Measurements from ENCODE around the gene ACOX2.

ACOX2 gene

GRCh38 chr3:58474348-58474911, 62.6 kb downstream of the ACOX2 start:
- no peak for DNase-seq (ENCODE audit: low read depth)

- DNase-seq (ENCODE audit: low read depth) = no peak
These were observed 63.7 kb downstream of the ACOX2 start for GRCh38 chr3:58473275-58473674.

- DNase-seq (ENCODE audit: low read depth) = peak; percentile 71
These were observed 65.7 kb downstream of the ACOX2 start for GRCh38 chr3:58471025-58471887.

DNA sequence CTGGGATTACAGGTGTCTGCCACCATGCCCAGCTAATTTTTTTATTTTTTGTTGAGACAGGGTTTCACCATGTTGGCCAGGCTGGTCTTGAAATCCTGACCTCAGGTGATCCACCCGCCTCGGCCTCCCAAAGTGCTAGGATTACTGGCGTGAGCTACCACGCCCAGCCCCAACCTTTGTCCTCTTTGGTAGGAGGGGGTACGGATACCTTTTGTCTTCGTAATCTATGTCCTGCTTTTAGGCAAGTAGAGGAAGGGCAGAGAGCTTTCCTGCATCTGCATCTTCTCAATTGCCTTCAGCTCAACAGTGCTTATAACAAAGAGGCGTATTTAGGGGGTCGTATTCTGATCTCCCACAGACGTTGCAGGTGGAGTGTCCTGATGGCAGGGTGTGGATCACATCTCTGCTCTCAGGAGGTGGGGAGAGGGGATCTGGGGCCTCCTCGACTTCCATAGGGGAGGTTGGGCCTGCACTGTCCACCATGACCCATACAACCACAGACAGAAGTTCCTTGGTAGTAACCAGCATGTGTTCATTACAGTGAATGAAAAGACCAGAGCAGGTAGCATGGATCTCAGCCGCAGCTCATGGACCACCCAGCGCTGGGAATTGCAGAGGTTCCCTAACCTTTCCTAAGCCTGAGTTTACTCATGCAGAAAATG, 66.5 kb downstream of the ACOX2 start:
- no peak for DNase-seq (ENCODE audit: low read depth)

- DNase-seq (ENCODE audit: low read depth) = no peak
These were observed 67.9 kb downstream of the ACOX2 start for GRCh38 chr3:58469096-58469495.

GRCh38 chr3:58466899-58467563, 70.0 kb downstream of the ACOX2 start:
- no peak for DNase-seq (ENCODE audit: low read depth)

DNA sequence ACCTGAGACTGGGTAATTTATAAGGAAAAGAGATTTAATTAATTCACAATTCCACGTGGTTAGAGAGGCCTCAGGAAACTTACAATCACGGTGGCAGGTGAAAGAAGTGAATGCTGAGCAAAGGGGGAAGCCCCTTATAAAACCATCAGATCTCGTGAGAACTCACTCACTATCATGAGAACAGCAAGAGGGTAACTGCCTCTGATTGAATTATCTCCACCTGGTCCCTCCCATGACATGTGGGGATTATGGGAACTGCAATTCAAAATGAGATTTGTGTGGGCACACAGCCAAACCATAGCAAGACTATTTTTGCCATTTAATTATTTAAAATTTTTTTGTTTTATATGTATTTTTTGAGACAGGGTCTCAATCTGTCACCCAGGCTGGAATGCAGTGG, 72.1 kb downstream of the ACOX2 start:
- no peak for DNase-seq (ENCODE audit: low read depth)

DNA sequence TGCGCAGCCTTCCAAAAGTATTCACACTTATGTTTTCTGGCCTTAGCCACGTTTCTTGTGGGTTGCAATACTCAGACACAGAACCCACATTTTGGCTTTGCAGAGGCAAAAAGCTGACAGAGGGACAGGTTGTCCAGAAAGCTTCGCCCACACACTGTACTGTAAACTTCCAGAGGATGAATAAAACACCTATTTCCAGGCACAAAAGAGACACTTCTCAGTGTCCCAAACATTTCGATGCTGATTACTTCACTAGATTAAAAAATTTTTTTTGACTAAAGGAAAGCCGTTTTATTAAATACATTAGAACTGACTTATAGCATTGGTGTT, 73.1 kb downstream of the ACOX2 start:
- no peak for DNase-seq (ENCODE audit: low read depth)

- DNase-seq (ENCODE audit: low read depth) = peak; percentile 76
These were observed 73.6 kb downstream of the ACOX2 start for GRCh38 chr3:58463181-58463941.

GRCh38 chr3:58462829-58463180, 74.2 kb downstream of the ACOX2 start:
- DNase-seq (ENCODE audit: low read depth) = no peak

- no peak for DNase-seq (ENCODE audit: low read depth)
These were observed 77.8 kb downstream of the ACOX2 start for GRCh38 chr3:58459160-58459559.

All from stromal cell of bone marrow (primary cell).